A549 treated with AZD9567 at 1 μM for 4 hours (cell line): ENCODE results near the gene APMAP. TPM values are rescaled to one million over a fixed set of nuclear protein-coding genes. Genes with fewer than 3 reads are reported as not detected.

Experiments
- total RNA-seq: library from RNA; stranded (reverse); fragments of 200-300 nt; extraction: Qiagen RNA extraction; gene quantifications from 5 replicates; pipeline ENCODE4 v1.2.3, GENCODE V29; 2022; ENCODE audit not compliant: insufficient read depth

The APMAP gene
- total RNA-seq = 178 to 188 TPM (median 183 TPM) in 5 replicates

GRCh38 chr20:24992487-24993205 is at the start of gene APMAP:
Gene APMAP, minus strand, starts transcription at chr20:24992751. Its CDS starts 63 bp downstream, at chr20:24992688.

GRCh38 chr20:24948939-24949679 is 43.4 kb downstream of the APMAP start, which contains the start of gene CST7:
Gene CST7, plus strand, starts transcription at chr20:24949269. Its CDS starts 237 bp downstream, at chr20:24949506.

Other genes starting within 250 kb of the APMAP start
- gene CST7, start 43.5 kb downstream of the APMAP start, total RNA-seq = not detected in 5 replicates
- gene ACSS1, start 65.4 kb upstream of the APMAP start, total RNA-seq = 11.6 to 17.3 TPM (median 15.1 TPM) in 5 replicates
- gene VSX1, start 89.4 kb upstream of the APMAP start, total RNA-seq = 0.77 to 0.88 TPM (median 0.83 TPM) in 4 of 5 replicates, not detected in the other
- 157 to 186 TPM (median 164 TPM) in 5 replicates for gene ENTPD6, start 203.0 kb upstream of the APMAP start, total RNA-seq